Nephron (organoid): ENCODE measurements around the gene SLFN12L.
"Not testable (repeated sequence)": the region's sequence is repeated elsewhere in the genome, so short reads cannot be mapped to it uniquely, and the experiment has no call there.

ENCODE experiments used
- H3K27ac Mint-ChIP-seq, 3 experiments: 2 replicates each; pipeline ENCODE4 v1.8.0; 2020; ENCODE audit warnings: mixed read lengths in 3 of 3, mild to moderate bottlenecking in 2 of 3, moderate library complexity in 1 of 3
- H3K27me3 Mint-ChIP-seq: 2 replicates; pipeline ENCODE4 v1.8.0; 2021; ENCODE audit warnings: low read depth, mild to moderate bottlenecking, moderate library complexity, mixed read lengths
- H3K36me3 Mint-ChIP-seq: 2 replicates; pipeline ENCODE4 v1.8.0; 2020; ENCODE audit warnings: low read depth, mixed read lengths
- H3K4me1 Mint-ChIP-seq: 2 replicates; pipeline ENCODE4 v1.8.0; 2020; ENCODE audit warnings: mixed read lengths
- H3K4me3 Mint-ChIP-seq, 3 experiments: 2 replicates each; pipeline ENCODE4 v1.8.0; 2020; ENCODE audit warnings: mild to moderate bottlenecking in 3 of 3, mixed read lengths in 3 of 3, moderate library complexity in 2 of 3
- H3K9me3 Mint-ChIP-seq: 2 replicates; pipeline ENCODE4 v1.8.0; 2020; ENCODE audit warnings: mixed read lengths
- TF ChIP-seq, protein P1 (sequence below), 3 experiments: fragments of 200-600 bp; sonication (generic); IDR thresholded peaks; one replicate each; pipeline ENCODE4 v1.5.0; 2021; ENCODE audit warnings: antibody characterized with exemption in 3 of 3; ENCODE audit not compliant: unreplicated experiment in 3 of 3

Gene SLFN12L

DNA sequence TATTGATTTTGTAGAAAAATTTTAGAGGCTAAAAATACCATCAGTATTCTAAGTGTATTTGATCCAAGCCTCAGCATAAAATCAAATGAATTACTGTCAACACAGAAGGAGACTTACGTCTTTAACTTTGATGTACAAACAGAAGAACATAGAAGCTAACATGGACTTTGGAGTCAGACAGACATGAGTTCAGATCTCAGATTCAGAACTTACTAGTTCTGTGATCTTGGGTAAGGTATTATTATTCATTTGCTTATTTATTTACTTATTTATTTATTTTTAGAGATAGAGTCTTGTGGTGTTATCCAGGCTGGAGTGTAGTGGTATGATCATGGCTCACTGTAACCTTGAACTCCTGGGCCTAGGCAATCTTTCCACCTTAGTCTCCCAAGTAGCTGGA, 4.0 kb upstream of the SLFN12L start:
- H3K27me3 Mint-ChIP-seq, result peaks cover 45% of the 10 kb centered on the region
- no peak overlapping the region for H3K27ac Mint-ChIP-seq
- no peak overlapping the region for H3K4me3 Mint-ChIP-seq
- no peaks in the 10 kb centered on the region for H3K36me3 Mint-ChIP-seq
- H3K9me3 Mint-ChIP-seq, result no peaks in the 10 kb centered on the region
- TF ChIP-seq, protein P1, sequence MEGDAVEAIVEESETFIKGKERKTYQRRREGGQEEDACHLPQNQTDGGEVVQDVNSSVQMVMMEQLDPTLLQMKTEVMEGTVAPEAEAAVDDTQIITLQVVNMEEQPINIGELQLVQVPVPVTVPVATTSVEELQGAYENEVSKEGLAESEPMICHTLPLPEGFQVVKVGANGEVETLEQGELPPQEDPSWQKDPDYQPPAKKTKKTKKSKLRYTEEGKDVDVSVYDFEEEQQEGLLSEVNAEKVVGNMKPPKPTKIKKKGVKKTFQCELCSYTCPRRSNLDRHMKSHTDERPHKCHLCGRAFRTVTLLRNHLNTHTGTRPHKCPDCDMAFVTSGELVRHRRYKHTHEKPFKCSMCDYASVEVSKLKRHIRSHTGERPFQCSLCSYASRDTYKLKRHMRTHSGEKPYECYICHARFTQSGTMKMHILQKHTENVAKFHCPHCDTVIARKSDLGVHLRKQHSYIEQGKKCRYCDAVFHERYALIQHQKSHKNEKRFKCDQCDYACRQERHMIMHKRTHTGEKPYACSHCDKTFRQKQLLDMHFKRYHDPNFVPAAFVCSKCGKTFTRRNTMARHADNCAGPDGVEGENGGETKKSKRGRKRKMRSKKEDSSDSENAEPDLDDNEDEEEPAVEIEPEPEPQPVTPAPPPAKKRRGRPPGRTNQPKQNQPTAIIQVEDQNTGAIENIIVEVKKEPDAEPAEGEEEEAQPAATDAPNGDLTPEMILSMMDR (IDR thresholded peaks at IDR 0.05; ENCODE audit: unreplicated experiment in 3 of 3), result no peak
- H3K4me1 Mint-ChIP-seq, result peaks cover 15% of the 10 kb centered on the region

DNA sequence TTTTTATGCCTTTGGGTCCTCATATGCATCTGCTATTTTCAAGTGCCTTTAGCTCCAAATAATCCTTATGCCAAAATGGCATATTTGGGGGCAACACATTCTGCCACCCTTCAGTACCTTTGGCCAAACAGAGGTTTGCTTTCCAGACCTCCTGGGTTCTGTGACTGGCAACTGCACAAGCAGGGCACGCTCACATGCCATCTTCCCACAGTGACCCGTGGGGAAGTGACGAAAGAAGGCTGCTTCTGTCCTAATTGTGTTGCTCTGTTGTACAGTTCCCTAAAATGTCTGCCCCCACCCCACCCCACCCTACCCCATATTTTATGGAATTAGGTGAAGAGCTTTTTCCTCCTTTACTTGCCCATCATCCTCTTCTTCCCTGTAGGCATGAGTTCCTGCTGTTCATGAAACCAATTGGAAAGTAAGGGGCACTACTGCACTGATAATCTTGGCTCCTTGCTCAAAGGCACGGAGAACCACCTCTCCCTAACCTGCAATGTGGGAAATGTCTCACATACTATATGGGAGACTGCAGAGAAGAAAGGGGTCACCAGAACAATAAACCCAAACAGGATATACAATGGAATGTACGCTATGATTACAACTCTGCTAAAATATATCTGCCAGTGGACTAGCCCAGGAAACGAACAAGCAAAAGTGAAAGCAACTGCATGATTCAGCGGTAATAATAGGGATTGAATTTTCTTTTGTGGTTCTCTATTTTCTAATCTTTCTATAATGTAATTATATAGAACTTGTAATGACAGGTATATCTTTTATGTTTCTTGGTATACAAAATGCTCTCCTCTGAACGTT, 3.3 kb upstream of the SLFN12L start:
- no peak overlapping the region for H3K27ac Mint-ChIP-seq
- no peak overlapping the region for H3K4me3 Mint-ChIP-seq
- peaks cover 43% of the 10 kb centered on the region for H3K27me3 Mint-ChIP-seq
- TF ChIP-seq, protein P1 (IDR thresholded peaks at IDR 0.05; ENCODE audit: unreplicated experiment in 3 of 3), result no peak
- H3K36me3 Mint-ChIP-seq, result no peaks in the 10 kb centered on the region
- no peaks in the 10 kb centered on the region for H3K9me3 Mint-ChIP-seq
- H3K4me1 Mint-ChIP-seq, result peaks cover 15% of the 10 kb centered on the region

DNA sequence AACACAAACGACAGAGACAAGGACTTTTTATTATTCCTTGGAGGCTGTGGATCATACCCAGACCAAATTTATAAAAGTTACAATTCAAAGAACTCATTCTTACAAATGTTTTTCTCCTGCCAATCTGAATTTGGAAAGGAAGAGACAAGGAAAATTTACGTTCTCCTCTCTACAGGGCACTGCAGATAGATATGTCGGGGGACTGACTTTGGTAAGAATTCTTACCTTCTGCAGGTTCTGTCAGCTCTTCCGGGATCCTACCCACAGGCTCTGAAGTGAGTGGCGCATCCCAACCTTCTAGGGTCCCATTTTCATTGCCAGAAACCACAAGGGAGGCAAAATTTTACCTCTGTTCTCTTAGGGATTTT, 2.2 kb upstream of the SLFN12L start:
- no peak overlapping the region for H3K27ac Mint-ChIP-seq
- no peak overlapping the region for H3K4me3 Mint-ChIP-seq
- TF ChIP-seq, protein P1 (IDR thresholded peaks at IDR 0.05; ENCODE audit: unreplicated experiment in 3 of 3), result peak in 2 of 3 experiments; percentile 24 to 47
- no peaks in the 10 kb centered on the region for H3K36me3 Mint-ChIP-seq
- peaks cover 34% of the 10 kb centered on the region for H3K27me3 Mint-ChIP-seq
- H3K4me1 Mint-ChIP-seq, result peaks cover 17% of the 10 kb centered on the region
- no peaks in the 10 kb centered on the region for H3K9me3 Mint-ChIP-seq

DNA sequence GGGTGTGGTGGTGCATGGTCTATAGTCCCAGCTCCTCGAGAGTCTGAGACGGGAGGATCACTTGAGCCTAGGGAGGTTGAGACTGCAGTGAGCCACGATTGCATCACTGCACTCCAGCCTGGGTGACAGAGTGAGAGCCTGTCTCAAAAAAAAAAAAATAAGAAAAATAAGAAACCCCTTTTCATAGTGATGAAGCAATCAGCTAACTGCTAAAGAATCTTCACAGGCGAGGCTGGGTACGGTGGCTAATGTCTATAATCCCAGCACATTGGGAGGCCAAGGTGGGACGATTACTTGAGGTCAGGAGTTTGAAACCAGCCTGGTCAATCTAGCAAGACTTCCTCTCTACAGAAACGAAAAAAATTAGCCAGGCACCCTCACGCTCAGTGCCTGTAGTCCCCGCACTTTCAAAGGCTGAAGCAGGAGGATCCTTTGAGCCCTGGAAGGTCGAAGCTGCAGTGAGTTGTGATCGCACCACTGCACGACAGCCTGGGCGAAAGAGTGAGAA, 760 bp downstream of the SLFN12L start:
- Mint-ChIP-seq H3K4me1 (peaks cover 25% of the 10 kb centered on the region), H3K27ac (no peak overlapping the region), H3K36me3 (no peaks in the 10 kb centered on the region), H3K9me3 (no peaks in the 10 kb centered on the region), H3K27me3 (peaks cover 30% of the 10 kb centered on the region), H3K4me3 (no peak overlapping the region)
- TF ChIP-seq, protein P1 (IDR thresholded peaks at IDR 0.05; ENCODE audit: unreplicated experiment in 3 of 3), result no peak

DNA sequence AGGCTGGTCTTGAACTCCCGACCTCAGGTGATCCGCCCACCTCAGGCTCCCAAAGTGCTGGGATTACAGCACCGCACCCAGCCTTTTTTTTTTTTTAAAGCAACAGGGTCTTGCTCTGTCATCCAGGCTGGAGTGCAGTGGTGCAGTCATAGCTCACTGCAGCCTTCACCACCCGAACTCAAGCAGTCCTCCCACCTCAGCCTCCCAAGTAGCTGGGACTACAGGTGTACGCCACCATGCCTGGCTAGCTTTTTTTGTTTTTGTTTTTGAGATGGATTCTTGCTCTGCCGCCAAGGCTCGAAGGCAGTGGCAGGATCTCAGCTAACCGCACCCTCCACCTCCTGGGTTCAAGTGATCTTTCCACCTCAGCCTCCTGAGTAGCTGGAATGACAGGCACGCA, 2.1 kb downstream of the SLFN12L start:
- peaks cover 25% of the 10 kb centered on the region for H3K4me1 Mint-ChIP-seq
- not testable (repeated sequence) for H3K36me3 Mint-ChIP-seq, H3K4me3 Mint-ChIP-seq, H3K27ac Mint-ChIP-seq, H3K9me3 Mint-ChIP-seq
- H3K27me3 Mint-ChIP-seq, result peaks cover 26% of the 10 kb centered on the region

DNA sequence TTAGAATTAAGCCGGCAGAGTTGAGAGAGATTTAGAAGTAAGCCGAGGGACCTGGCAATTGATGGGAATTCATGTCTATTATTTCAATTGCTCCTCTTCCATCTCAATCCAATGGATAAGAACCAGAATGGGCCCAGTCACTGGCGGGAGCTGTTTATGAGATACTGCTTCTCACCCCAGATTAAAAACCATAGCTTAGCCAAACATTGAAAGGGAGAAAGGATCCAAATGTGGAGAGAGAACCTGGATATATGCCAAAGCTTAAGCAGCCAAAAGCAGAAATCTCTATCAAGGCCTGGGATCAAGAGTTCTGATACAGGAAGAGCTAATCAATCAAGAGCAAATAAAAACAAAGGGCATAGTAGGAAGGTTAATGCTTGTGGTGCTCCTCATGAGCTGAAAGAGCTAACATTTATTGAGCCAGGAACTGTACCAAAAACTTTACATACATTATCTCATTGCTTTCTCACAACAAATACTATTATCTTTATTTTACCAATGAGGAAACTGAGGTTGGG, 2.8 kb downstream of the SLFN12L start:
- Mint-ChIP-seq H3K27me3 (peaks cover 21% of the 10 kb centered on the region), H3K4me1 (peaks cover 25% of the 10 kb centered on the region), H3K9me3 (no peaks in the 10 kb centered on the region), H3K36me3 (no peaks in the 10 kb centered on the region), H3K27ac (no peak overlapping the region), H3K4me3 (no peak overlapping the region)
- TF ChIP-seq, protein P1 (IDR thresholded peaks at IDR 0.05; ENCODE audit: unreplicated experiment in 3 of 3), result no peak
